DND-41 (cell line): Measurements from ENCODE around the gene POU4F1.

ENCODE experiments used
- ATAC-seq: fragments of 200-7000 bp; cut with Tn5 transposase; 3 replicates; pipeline ENCODE4 v1.9.1; 2021; ENCODE audit warnings: low read depth; ENCODE audit not compliant: insufficient read depth
- DNase-seq: peaks from one replicate; pipeline ENCODE4 v3.0.0-alpha.2; 2020
- H2AFZ ChIP-seq: 2 replicates; pipeline ENCODE4 v1.6.0; 2012; ENCODE audit warnings: low read depth, low read length
- H3K27ac ChIP-seq: 2 replicates; pipeline ENCODE4 v1.5.1; 2012; ENCODE audit warnings: low read length, inconsistent platforms
- H3K27me3 ChIP-seq: fragments of 200-600 bp; sonication (generic); 2 replicates; pipeline ENCODE4 v1.6.0; 2012; ENCODE audit warnings: low read length, mild to moderate bottlenecking, inconsistent platforms; ENCODE audit not compliant: insufficient read depth, poor library complexity
- H3K36me3 ChIP-seq: 2 replicates; pipeline ENCODE4 v1.5.1; 2012; ENCODE audit warnings: low read length, inconsistent platforms; ENCODE audit not compliant: insufficient read depth
- H3K4me1 ChIP-seq: 2 replicates; pipeline ENCODE4 v1.5.1; 2012; ENCODE audit warnings: mild to moderate bottlenecking, low read length; ENCODE audit not compliant: insufficient read depth
- H3K4me2 ChIP-seq: 2 replicates; pipeline ENCODE4 v1.6.0; 2012; ENCODE audit warnings: mild to moderate bottlenecking, moderate library complexity, low read length, inconsistent platforms; ENCODE audit not compliant: insufficient read depth
- H3K4me3 ChIP-seq, 2 experiments: fragments of 200-600 bp in 1 of 2; shearing (Covaris generic) in 1 of 2; 2 replicates each; pipeline ENCODE4 v1.5.1; 2012 to 2016; ENCODE audit warnings: inconsistent platforms in 2 of 2, low read length in 2 of 2, mild to moderate bottlenecking in 2 of 2, low read depth in 1 of 2, moderate library complexity in 1 of 2
- H3K79me2 ChIP-seq: 2 replicates; pipeline ENCODE4 v1.6.0; 2012; ENCODE audit warnings: low read length, inconsistent platforms; ENCODE audit not compliant: insufficient read depth
- H3K9ac ChIP-seq: 2 replicates; pipeline ENCODE4 v1.6.0; 2012; ENCODE audit warnings: low read depth, mild to moderate bottlenecking, inconsistent platforms, low read length, moderate library complexity
- H3K9me3 ChIP-seq: 2 replicates; pipeline ENCODE4 v1.5.1; 2012; ENCODE audit warnings: low read length, moderate library complexity, mild to moderate bottlenecking, inconsistent platforms; ENCODE audit not compliant: insufficient read depth, severe bottlenecking
- H4K20me1 ChIP-seq: 2 replicates; pipeline ENCODE4 v1.6.0; 2012; ENCODE audit warnings: low read length; ENCODE audit not compliant: insufficient read depth
- EZH2 ChIP-seq: IDR thresholded peaks from 3 replicates; pipeline ENCODE4 v1.6.1; 2012; ENCODE audit warnings: borderline replicate concordance, low read depth, mild to moderate bottlenecking, moderate library complexity, low read length, inconsistent platforms; ENCODE audit not compliant: severe bottlenecking
- TF ChIP-seq, protein P1 (sequence below): IDR thresholded peaks from 2 replicates; pipeline ENCODE4 v1.5.1; 2012; ENCODE audit warnings: borderline replicate concordance, low read length, moderate library complexity, mild to moderate bottlenecking; ENCODE audit not compliant: poor library complexity, severe bottlenecking; ENCODE audit errors: extremely low read depth

The POU4F1 gene

DNA sequence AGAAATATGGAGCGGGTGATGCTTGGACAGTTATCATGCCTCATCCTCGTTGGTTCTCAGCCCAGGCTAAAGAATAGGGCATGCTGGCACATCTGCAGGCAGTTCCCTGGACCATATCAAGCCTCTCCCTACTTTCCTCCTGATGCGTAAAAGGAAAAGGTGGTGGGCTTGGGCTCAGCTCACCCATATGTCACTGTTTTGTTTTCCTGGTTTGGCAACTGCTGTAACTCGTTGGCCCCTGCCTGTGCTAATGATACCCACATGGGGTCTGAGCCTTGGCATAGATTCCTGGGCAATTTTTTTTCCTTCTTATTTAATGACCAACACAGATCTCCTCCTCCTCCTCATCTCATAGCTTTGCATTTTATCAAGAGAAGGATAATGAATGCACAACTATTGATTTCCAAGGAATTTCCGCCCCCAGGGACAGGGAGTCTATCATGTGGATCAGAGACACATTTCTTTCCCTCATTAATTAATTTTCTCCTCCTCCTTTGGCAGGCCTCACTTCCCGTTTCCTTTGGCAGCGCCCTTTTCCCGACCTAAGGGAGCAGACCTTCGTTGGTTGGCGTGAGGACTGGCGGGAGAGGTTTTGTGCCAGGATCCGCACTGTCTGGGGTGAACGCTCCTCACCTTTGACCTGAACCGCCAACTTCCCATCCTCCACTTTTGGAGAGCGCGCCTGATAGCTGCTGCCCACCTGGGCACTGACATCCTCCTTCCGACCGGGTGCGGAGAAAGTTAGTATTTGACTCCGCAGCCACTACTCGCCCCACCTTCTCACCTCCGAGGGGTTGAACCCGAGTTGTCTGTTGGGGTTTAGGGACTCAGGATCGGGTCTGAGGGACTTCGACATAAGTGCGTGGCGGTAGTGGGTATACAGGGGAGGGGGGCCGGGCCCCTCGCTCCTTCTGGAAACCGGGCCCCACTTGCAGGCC is 3.4 kb upstream of the POU4F1 start:
- no peaks in the 10 kb centered on the region for H3K79me2 ChIP-seq
- H3K4me1 ChIP-seq = peaks cover 43% of the 10 kb centered on the region
- H3K36me3 ChIP-seq = no peaks in the 10 kb centered on the region
- H3K27ac ChIP-seq = no peak overlapping the region
- H2AFZ ChIP-seq = no peak overlapping the region
- H3K27me3 ChIP-seq = no peaks in the 10 kb centered on the region
- no peak for TF ChIP-seq EZH2
- TF ChIP-seq, protein P1, sequence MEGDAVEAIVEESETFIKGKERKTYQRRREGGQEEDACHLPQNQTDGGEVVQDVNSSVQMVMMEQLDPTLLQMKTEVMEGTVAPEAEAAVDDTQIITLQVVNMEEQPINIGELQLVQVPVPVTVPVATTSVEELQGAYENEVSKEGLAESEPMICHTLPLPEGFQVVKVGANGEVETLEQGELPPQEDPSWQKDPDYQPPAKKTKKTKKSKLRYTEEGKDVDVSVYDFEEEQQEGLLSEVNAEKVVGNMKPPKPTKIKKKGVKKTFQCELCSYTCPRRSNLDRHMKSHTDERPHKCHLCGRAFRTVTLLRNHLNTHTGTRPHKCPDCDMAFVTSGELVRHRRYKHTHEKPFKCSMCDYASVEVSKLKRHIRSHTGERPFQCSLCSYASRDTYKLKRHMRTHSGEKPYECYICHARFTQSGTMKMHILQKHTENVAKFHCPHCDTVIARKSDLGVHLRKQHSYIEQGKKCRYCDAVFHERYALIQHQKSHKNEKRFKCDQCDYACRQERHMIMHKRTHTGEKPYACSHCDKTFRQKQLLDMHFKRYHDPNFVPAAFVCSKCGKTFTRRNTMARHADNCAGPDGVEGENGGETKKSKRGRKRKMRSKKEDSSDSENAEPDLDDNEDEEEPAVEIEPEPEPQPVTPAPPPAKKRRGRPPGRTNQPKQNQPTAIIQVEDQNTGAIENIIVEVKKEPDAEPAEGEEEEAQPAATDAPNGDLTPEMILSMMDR = no peak
- DNase-seq (no peak), ATAC-seq (no peak)
- H4K20me1 ChIP-seq = peaks cover 18% of the 10 kb centered on the region
- H3K4me2 ChIP-seq = no peak overlapping the region
- no peaks in the 10 kb centered on the region for H3K9me3 ChIP-seq
- no peak overlapping the region for H3K4me3 ChIP-seq
- no peak overlapping the region for H3K9ac ChIP-seq

DNA sequence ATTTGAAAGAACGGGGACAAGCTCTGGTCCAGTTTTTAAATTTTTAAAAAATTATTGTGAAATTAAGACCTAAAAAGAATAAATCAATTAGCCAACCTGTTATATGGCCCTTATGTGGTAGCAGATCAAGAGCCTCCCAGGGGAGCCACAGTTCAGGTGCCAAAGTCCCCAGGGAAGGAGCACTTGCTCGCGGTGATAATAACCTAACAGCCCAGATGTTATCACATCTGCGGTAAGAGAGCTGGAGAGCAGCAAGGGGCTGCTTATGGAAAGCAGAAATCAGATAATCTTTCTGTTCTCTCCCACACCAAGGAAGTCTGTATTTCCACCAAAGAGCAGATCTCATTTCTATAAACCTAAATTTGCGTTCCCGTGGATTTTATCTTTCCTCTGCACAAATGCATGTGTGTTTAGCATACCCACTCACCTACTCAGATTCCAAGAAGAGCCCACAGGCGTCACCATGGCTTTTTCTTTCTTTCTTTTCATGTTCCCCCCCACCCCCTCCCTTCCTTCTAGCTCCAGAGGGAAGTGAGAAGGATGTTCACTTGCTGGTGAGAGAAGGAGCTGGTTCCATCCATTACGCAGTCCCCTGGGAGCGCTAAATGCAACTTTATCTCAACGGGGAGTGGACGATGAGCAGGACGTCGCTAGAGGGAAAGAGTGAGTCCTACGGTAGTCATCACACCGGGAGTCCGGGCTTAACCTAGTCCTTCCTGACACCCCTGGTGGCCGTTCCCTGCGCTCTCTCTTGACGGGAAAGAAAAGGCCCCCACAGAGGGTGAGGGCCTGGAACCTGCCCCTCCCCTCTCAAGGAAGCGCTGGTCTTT is 1.6 kb upstream of the POU4F1 start:
- H3K4me3 ChIP-seq = peak overlapping the region in 1 of 2 experiments; percentile 30; a peak in 2 of 4 replicates
- H3K4me2 ChIP-seq = peak overlapping the region; percentile 62
- no peaks in the 10 kb centered on the region for H3K9me3 ChIP-seq
- no peaks in the 10 kb centered on the region for H3K79me2 ChIP-seq
- H3K27ac ChIP-seq = peak overlapping the region; percentile 43; the same call in 1 of the 2 replicates
- H3K4me1 ChIP-seq = peaks cover 43% of the 10 kb centered on the region
- no peak overlapping the region for H3K9ac ChIP-seq
- peak; percentile 79 for DNase-seq
- H3K36me3 ChIP-seq = no peaks in the 10 kb centered on the region
- peak; percentile 86 for ATAC-seq
- peaks cover 18% of the 10 kb centered on the region for H4K20me1 ChIP-seq
- H3K27me3 ChIP-seq = peaks cover 5% of the 10 kb centered on the region
- H2AFZ ChIP-seq = no peak overlapping the region
- TF ChIP-seq, protein P1 = peak; percentile 21
- no peak for TF ChIP-seq EZH2

DNA sequence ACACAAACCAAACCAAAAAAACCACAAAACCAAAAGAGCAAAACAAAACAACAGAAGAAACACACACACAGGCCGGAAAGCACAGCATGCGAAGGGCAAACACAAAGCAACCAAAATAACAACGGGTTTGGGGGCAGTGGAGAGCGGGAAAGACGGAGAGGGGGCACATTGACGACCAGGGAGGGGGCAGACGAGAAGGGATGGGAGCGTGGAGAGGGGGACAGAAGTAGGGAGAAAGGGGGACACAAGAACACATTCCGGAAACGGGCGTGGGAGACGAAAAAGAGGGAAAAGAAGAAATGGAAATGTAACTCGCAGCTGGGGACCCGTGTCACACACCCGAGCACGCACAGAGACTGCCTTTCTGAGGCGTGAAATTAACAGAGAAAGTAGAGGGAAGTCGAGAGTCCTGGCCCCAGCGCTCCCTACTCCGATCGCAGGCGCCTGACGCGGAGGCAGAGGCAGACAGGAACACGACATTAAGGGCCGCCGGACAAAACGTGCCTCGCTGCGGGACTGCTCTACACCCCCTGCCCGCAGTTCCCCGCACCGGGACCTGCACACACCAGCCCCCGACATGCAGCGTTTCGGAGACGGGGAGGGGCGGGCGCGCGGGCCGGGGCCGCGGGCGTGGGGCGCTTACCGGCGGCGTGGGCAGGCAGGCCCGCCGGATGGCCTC is 652 bp downstream of the POU4F1 start:
- DNase-seq = no peak
- Histone ChIP-seq H3K27ac (no peak overlapping the region), H2AFZ (no peak overlapping the region)

More for the DNA sequence above, 652 bp downstream of the POU4F1 start:
- H3K79me2 ChIP-seq = no peaks in the 10 kb centered on the region
- no peak overlapping the region for H3K4me2 ChIP-seq
- H3K27me3 ChIP-seq = peaks cover 9% of the 10 kb centered on the region
- no peak overlapping the region for H3K9ac ChIP-seq
- H3K4me1 ChIP-seq = peaks cover 43% of the 10 kb centered on the region
- no peaks in the 10 kb centered on the region for H3K36me3 ChIP-seq
- ATAC-seq = no peak
- no peak for TF ChIP-seq EZH2
- TF ChIP-seq, protein P1 = no peak
- H3K4me3 ChIP-seq = no peak overlapping the region
- H3K9me3 ChIP-seq = no peaks in the 10 kb centered on the region
- H4K20me1 ChIP-seq = peaks cover 13% of the 10 kb centered on the region
